ENCODE results near the gene LACC1. TPM values are rescaled to one million over a fixed set of nuclear protein-coding genes. Genes with fewer than 3 reads are reported as not detected.

LACC1 gene
- total RNA-seq (ENCODE audit: unreplicated experiment): 4.8 TPM
- long read RNA-seq: 0 reads

DNA sequence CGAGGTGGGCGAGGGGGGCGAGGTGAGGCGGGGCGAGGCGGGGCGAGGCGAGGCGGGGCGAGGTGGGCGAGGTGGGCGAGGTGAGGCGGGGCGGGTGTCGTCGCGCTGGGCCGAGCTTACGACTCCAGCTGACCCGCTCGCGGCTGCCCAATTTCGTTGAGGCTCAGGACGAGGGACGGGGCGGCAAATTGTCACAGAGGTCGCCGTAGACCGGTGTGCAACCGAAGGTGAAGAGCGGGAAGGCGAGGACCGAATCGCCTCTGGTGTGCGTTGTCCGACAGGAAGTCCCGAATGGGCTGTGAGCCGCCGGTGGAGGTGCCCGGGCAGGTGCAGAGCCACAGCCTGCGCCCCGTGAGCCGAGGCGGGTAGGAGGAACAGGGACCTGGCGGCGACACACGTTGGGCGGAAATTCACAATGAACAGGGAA, at the start of gene LACC1:
TSS of gene LACC1 (plus strand) at position 150 of the 427 bp plus-strand sequence. CDS start 1,082 bp downstream, outside the sequence.
- Mint-ChIP-seq H3K9me3 (ENCODE audit: unreplicated experiment) (no peaks in the 10 kb centered on the region), H3K27me3 (ENCODE audit: unreplicated experiment) (peaks cover 6% of the 10 kb centered on the region), H3K36me3 (ENCODE audit: low read depth, unreplicated experiment) (peaks cover 7% of the 10 kb centered on the region), H3K27ac (ENCODE audit: unreplicated experiment) (peak within 1 kb of the TSS; percentile 92), H3K4me3 (ENCODE audit: unreplicated experiment) (peak within 1 kb of the TSS; percentile 90), H3K4me1 (ENCODE audit: unreplicated experiment) (peaks cover 21% of the 10 kb centered on the region)
- TF ChIP-seq, protein P1, sequence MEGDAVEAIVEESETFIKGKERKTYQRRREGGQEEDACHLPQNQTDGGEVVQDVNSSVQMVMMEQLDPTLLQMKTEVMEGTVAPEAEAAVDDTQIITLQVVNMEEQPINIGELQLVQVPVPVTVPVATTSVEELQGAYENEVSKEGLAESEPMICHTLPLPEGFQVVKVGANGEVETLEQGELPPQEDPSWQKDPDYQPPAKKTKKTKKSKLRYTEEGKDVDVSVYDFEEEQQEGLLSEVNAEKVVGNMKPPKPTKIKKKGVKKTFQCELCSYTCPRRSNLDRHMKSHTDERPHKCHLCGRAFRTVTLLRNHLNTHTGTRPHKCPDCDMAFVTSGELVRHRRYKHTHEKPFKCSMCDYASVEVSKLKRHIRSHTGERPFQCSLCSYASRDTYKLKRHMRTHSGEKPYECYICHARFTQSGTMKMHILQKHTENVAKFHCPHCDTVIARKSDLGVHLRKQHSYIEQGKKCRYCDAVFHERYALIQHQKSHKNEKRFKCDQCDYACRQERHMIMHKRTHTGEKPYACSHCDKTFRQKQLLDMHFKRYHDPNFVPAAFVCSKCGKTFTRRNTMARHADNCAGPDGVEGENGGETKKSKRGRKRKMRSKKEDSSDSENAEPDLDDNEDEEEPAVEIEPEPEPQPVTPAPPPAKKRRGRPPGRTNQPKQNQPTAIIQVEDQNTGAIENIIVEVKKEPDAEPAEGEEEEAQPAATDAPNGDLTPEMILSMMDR (IDR thresholded peaks at IDR 0.05; ENCODE audit: unreplicated experiment): no peak
- DNase-seq (ENCODE audit: low spot score): peak; percentile 19

DNA sequence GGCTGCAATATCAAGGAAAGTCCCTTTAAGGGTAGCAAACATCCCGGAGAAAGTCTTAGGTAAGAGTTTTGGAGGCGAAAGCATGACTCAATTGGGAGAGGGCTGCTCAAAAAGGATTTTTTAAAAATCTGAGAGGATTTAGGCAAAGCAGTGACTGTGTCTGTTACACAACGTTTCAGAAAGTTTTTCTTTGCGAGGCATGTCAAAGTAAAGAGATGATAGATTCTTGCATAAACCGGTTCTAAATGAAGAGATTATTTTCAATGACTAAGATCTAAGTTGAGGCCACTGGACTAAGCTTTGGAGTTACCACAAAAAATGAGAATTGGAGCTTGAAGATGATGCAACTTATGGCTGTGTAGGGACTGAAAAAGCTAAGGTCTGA, 49.2 kb upstream of the LACC1 start:
- no peak overlapping the region for H3K27ac Mint-ChIP-seq (ENCODE audit: unreplicated experiment)
- H3K27me3 Mint-ChIP-seq (ENCODE audit: unreplicated experiment): no peaks in the 10 kb centered on the region
- no peaks in the 10 kb centered on the region for H3K9me3 Mint-ChIP-seq (ENCODE audit: unreplicated experiment)
- no peak overlapping the region for H3K4me3 Mint-ChIP-seq (ENCODE audit: unreplicated experiment)
- no peaks in the 10 kb centered on the region for H3K36me3 Mint-ChIP-seq (ENCODE audit: low read depth, unreplicated experiment)
- DNase-seq (ENCODE audit: low spot score): no peak
- TF ChIP-seq, protein P1 (IDR thresholded peaks at IDR 0.05; ENCODE audit: unreplicated experiment): no peak
- no peaks in the 10 kb centered on the region for H3K4me1 Mint-ChIP-seq (ENCODE audit: unreplicated experiment)

DNA sequence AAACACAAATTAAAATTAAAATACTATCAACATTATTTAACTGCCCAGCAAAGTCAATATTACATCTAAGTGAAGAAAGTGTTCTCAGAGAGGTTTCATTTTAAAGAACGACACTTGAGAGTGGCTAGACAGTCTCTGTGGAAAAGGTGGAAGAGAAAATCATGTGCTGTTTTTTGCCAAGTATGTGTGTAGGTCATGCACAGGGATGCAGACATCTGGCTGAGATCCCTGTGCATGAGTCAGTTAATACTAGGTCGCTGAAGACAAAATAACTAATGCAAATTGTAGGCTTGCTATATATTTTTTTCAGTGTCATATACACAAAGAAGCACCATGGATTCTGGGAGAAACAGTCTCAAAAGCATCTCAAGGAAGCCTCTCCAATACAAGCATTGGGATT, 48.6 kb upstream of the LACC1 start:
- Mint-ChIP-seq H3K27me3 (ENCODE audit: unreplicated experiment) (no peaks in the 10 kb centered on the region), H3K27ac (ENCODE audit: unreplicated experiment) (no peak overlapping the region), H3K36me3 (ENCODE audit: low read depth, unreplicated experiment) (no peaks in the 10 kb centered on the region), H3K9me3 (ENCODE audit: unreplicated experiment) (no peaks in the 10 kb centered on the region), H3K4me1 (ENCODE audit: unreplicated experiment) (no peaks in the 10 kb centered on the region), H3K4me3 (ENCODE audit: unreplicated experiment) (no peak overlapping the region)
- DNase-seq (ENCODE audit: low spot score): no peak
- TF ChIP-seq, protein P1 (IDR thresholded peaks at IDR 0.05; ENCODE audit: unreplicated experiment): no peak

DNA sequence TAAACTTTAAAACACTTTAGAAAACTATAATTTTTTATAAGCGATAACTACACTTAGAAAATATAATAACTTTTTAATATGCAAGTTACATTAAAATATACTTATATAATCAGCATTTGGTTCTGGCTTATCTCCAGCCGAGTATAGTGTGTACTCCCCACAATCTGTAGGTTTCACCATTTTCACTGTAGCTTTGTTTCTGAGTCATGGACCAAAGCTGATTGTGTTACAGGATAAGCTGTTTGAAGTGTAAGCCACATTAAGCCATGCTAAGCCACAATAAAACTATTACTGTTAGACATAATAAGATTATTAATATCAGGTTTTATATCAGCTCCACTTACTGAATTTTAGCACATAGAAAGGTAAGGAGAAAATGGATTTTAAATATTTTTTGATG, 44.0 kb upstream of the LACC1 start:
- no peaks in the 10 kb centered on the region for H3K9me3 Mint-ChIP-seq (ENCODE audit: unreplicated experiment)
- no peak overlapping the region for H3K27ac Mint-ChIP-seq (ENCODE audit: unreplicated experiment)
- DNase-seq (ENCODE audit: low spot score): no peak
- no peaks in the 10 kb centered on the region for H3K4me1 Mint-ChIP-seq (ENCODE audit: unreplicated experiment)
- H3K4me3 Mint-ChIP-seq (ENCODE audit: unreplicated experiment): no peak overlapping the region
- no peaks in the 10 kb centered on the region for H3K27me3 Mint-ChIP-seq (ENCODE audit: unreplicated experiment)
- H3K36me3 Mint-ChIP-seq (ENCODE audit: low read depth, unreplicated experiment): no peaks in the 10 kb centered on the region
- TF ChIP-seq, protein P1 (IDR thresholded peaks at IDR 0.05; ENCODE audit: unreplicated experiment): no peak

DNA sequence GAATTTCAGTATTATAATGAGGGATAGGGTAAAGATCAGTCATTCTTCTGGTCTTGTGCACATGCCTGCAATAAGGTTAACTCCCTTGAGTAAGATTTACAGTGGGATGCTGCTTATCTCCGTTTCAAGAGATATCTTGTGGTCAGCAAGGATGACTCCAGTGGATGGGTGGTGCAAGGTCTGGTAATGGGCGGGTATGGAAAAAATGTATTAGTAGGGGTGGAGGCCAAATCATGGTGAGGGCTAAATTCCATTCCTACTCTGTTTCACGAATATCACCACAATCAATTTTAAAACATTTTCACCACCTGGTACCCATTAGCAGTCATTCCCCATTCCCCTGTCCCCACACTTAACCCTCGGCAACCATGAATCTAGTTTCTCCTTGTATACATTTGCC, 40.8 kb upstream of the LACC1 start:
- H3K27me3 Mint-ChIP-seq (ENCODE audit: unreplicated experiment): no peaks in the 10 kb centered on the region
- no peaks in the 10 kb centered on the region for H3K9me3 Mint-ChIP-seq (ENCODE audit: unreplicated experiment)
- TF ChIP-seq, protein P1 (IDR thresholded peaks at IDR 0.05; ENCODE audit: unreplicated experiment): no peak
- H3K4me3 Mint-ChIP-seq (ENCODE audit: unreplicated experiment): no peak overlapping the region
- DNase-seq (ENCODE audit: low spot score): no peak
- no peak overlapping the region for H3K27ac Mint-ChIP-seq (ENCODE audit: unreplicated experiment)
- H3K4me1 Mint-ChIP-seq (ENCODE audit: unreplicated experiment): no peaks in the 10 kb centered on the region
- H3K36me3 Mint-ChIP-seq (ENCODE audit: low read depth, unreplicated experiment): no peaks in the 10 kb centered on the region

All from endothelial cell (in vitro differentiated cells).